ENCODE results near the gene RPA3.

GRCh38 chr7:7765422-7765821, 47.0 kb upstream of the RPA3 start:
- TF ChIP-seq, protein P1, sequence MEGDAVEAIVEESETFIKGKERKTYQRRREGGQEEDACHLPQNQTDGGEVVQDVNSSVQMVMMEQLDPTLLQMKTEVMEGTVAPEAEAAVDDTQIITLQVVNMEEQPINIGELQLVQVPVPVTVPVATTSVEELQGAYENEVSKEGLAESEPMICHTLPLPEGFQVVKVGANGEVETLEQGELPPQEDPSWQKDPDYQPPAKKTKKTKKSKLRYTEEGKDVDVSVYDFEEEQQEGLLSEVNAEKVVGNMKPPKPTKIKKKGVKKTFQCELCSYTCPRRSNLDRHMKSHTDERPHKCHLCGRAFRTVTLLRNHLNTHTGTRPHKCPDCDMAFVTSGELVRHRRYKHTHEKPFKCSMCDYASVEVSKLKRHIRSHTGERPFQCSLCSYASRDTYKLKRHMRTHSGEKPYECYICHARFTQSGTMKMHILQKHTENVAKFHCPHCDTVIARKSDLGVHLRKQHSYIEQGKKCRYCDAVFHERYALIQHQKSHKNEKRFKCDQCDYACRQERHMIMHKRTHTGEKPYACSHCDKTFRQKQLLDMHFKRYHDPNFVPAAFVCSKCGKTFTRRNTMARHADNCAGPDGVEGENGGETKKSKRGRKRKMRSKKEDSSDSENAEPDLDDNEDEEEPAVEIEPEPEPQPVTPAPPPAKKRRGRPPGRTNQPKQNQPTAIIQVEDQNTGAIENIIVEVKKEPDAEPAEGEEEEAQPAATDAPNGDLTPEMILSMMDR (conservative IDR thresholded peaks at IDR 0.05) = no peak
- TF ChIP-seq ZFX (IDR thresholded peaks at IDR 0.05) = no peak
